BLaER1 treated with 17β-estradiol and CSF1 and Interleukin-3, amounts not matched to agents 10 nM and 100 nM (cell line): ENCODE data around the gene KIF20A.
"Not testable (repeated sequence)": the region's sequence is repeated elsewhere in the genome, so short reads cannot be mapped to it uniquely, and the experiment has no call there.

Experiments used
- H3K27ac ChIP-seq, 11 experiments: shearing (Covaris generic); formaldehyde crosslinking; 2 replicates each; pipeline ENCODE4 v1.8.1; 2022
- H3K27me3 ChIP-seq, 11 experiments: shearing (Covaris generic); formaldehyde crosslinking; 2 replicates each; pipeline ENCODE4 v1.8.1; 2022
- H3K36me3 ChIP-seq, 11 experiments: shearing (Covaris generic); formaldehyde crosslinking; 2 replicates each; pipeline ENCODE4 v1.8.1; 2022
- H3K4me1 ChIP-seq, 10 experiments: shearing (Covaris generic); formaldehyde crosslinking; 2 replicates each; pipeline ENCODE4 v1.8.1; 2022
- H3K4me2 ChIP-seq, 11 experiments: shearing (Covaris generic); formaldehyde crosslinking; 2 replicates each; pipeline ENCODE4 v1.8.1; 2022
- H3K4me3 ChIP-seq, 10 experiments: shearing (Covaris generic); formaldehyde crosslinking; 2 replicates each; pipeline ENCODE4 v1.8.1; 2022
- H3K9ac ChIP-seq, 11 experiments: shearing (Covaris generic); formaldehyde crosslinking; 2 replicates each; pipeline ENCODE4 v1.8.1; 2022
- H3K9me3 ChIP-seq, 11 experiments: shearing (Covaris generic); formaldehyde crosslinking; replicated peaks in 1 of 11; 2 replicates each; pipeline ENCODE4 v1.8.1; 2022
- H4K20me1 ChIP-seq, 11 experiments: shearing (Covaris generic); formaldehyde crosslinking; 2 replicates each; pipeline ENCODE4 v1.8.1; 2022
- Cebpa-rat ChIP-seq, 11 experiments: shearing (Covaris generic); IDR thresholded peaks; 2 replicates each; pipeline ENCODE4 v1.8.1; 2022

Gene KIF20A

GRCh38 chr5:138148811-138149210 is 30.1 kb upstream of the KIF20A start:
- H3K4me2 ChIP-seq, result peak overlapping the region in 4 of 11 experiments; percentile 12 to 57 (median 48); a peak in 7 of 22 replicates
- H3K4me1 ChIP-seq, result peaks cover 0 to 10% (median 5%) of the 10 kb centered on the region in 10 experiments; a peak in 11 of 20 replicates
- peaks cover 0 to 3% (median 2%) of the 10 kb centered on the region in 11 experiments; a peak in 11 of 22 replicates for H3K9me3 ChIP-seq
- no peaks in the 10 kb centered on the region; a peak in 1 of 22 replicates for H4K20me1 ChIP-seq
- H3K27me3 ChIP-seq, result no peaks in the 10 kb centered on the region
- H3K36me3 ChIP-seq, result peaks cover 0 to 2% (median 0%) of the 10 kb centered on the region in 11 experiments; a peak in 1 of 22 replicates
- H3K27ac ChIP-seq, result no peak overlapping the region
- H3K9ac ChIP-seq, result no peak overlapping the region
- H3K4me3 ChIP-seq, result no peak overlapping the region
- no peak for TF ChIP-seq Cebpa-rat (IDR thresholded peaks at IDR 0.05)

- Histone ChIP-seq H3K4me3 (no peak overlapping the region), H3K36me3 (no peaks in the 10 kb centered on the region), H3K27ac (no peak overlapping the region), H3K4me1 (peaks cover 0 to 10% (median 2%) of the 10 kb centered on the region in 10 experiments; a peak in 9 of 20 replicates), H3K9me3 (no peaks in the 10 kb centered on the region), H3K9ac (no peak overlapping the region), H3K4me2 (no peak overlapping the region), H4K20me1 (no peaks in the 10 kb centered on the region; a peak in 1 of 22 replicates), H3K27me3 (no peaks in the 10 kb centered on the region)
- no peak for TF ChIP-seq Cebpa-rat (IDR thresholded peaks at IDR 0.05)
Measured at GRCh38 chr5:138149530-138149929, 29.4 kb upstream of the KIF20A start.

DNA sequence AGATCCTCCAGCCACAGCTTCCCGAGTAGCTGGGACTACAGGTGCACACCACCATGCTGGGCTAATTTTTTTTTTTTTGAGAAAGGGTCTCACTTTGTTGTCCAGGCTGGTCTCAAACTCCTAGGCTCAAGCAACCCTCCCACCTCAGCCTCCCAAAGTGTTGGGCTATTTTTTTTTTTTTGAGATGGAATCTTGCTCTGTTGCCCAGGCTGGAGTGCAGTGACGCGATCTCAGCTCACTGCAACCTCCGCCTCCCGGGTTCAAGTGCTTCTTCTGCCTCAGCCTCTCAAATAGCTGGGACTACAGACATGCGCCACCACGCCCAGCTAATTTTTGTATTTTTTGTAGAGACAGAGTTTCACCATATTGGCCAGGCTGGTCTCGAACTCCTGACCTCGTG is 22.9 kb upstream of the KIF20A start:
- H3K36me3 ChIP-seq, result peaks cover 53 to 58% (median 56%) of the 10 kb centered on the region in 11 experiments

GRCh38 chr5:138157626-138158025 is 21.3 kb upstream of the KIF20A start:
- Histone ChIP-seq H3K4me1 (no peaks in the 10 kb centered on the region), H3K9ac (no peak overlapping the region), H3K4me3 (no peak overlapping the region), H3K27ac (no peak overlapping the region), H3K4me2 (no peak overlapping the region), H3K27me3 (no peaks in the 10 kb centered on the region), H3K9me3 (no peaks in the 10 kb centered on the region), H3K36me3 (peaks cover 69 to 74% (median 72%) of the 10 kb centered on the region in 11 experiments), H4K20me1 (peaks cover 0 to 42% (median 8%) of the 10 kb centered on the region in 11 experiments; a peak in 10 of 22 replicates)
- 0 out of 22 replicates have a peak, but pooled peaks of 1 of the 11 experiments have one; percentile 13 for TF ChIP-seq Cebpa-rat (IDR thresholded peaks at IDR 0.05)

More for the DNA sequence above, 22.9 kb upstream of the KIF20A start:
- H3K27me3 ChIP-seq, H3K9ac ChIP-seq, H3K4me3 ChIP-seq, H3K4me2 ChIP-seq, H3K9me3 ChIP-seq, H3K4me1 ChIP-seq, H3K27ac ChIP-seq: not testable (repeated sequence)
- peaks cover 0 to 29% (median 0%) of the 10 kb centered on the region in 11 experiments; a peak in 10 of 22 replicates for H4K20me1 ChIP-seq

DNA sequence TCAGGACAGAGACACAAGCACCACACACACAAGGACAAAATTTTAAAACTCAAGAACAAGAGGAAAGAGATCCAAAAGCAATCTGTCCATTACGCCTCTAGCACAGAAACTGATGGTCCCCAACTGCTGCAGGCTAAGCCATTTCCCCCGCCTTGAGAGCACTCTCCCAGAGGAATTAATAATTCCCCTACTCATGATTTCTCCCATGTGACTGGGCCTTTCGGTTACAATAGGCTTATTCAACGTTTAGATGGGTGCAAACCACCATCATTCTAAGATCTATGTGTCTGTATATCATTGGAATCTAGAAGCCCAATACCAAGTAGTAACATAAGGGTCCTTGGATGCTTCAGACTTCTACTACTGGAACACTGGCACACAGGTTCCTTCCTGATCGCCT is 19.2 kb upstream of the KIF20A start:
- TF ChIP-seq Cebpa-rat (IDR thresholded peaks at IDR 0.05), result no peak
- H4K20me1 ChIP-seq, result peaks cover 0 to 59% (median 13%) of the 10 kb centered on the region in 11 experiments; a peak in 11 of 22 replicates
- H3K27ac ChIP-seq, result no peak overlapping the region
- H3K4me3 ChIP-seq, result no peak overlapping the region
- H3K4me2 ChIP-seq, result no peak overlapping the region
- H3K9me3 ChIP-seq, result no peaks in the 10 kb centered on the region
- H3K36me3 ChIP-seq, result peaks cover 90 to 94% (median 93%) of the 10 kb centered on the region in 11 experiments
- no peaks in the 10 kb centered on the region for H3K4me1 ChIP-seq
- H3K9ac ChIP-seq, result no peak overlapping the region
- H3K27me3 ChIP-seq, result no peaks in the 10 kb centered on the region

GRCh38 chr5:138160706-138161105 is 18.2 kb upstream of the KIF20A start:
- Histone ChIP-seq H3K9me3 (no peaks in the 10 kb centered on the region), H3K4me3 (no peak overlapping the region), H3K4me1 (no peaks in the 10 kb centered on the region), H4K20me1 (peaks cover 0 to 61% (median 18%) of the 10 kb centered on the region in 11 experiments; a peak in 11 of 22 replicates), H3K27me3 (no peaks in the 10 kb centered on the region), H3K36me3 (peaks cover 98 to 100% (median 100%) of the 10 kb centered on the region in 11 experiments), H3K27ac (no peak overlapping the region), H3K4me2 (no peak overlapping the region), H3K9ac (no peak overlapping the region)
- TF ChIP-seq Cebpa-rat (IDR thresholded peaks at IDR 0.05), result no peak

GRCh38 chr5:138163721-138164120 is 15.2 kb upstream of the KIF20A start:
- no peaks in the 10 kb centered on the region for H3K9me3 ChIP-seq
- H3K9ac ChIP-seq, result no peak overlapping the region
- no peak overlapping the region for H3K4me2 ChIP-seq
- no peaks in the 10 kb centered on the region for H3K27me3 ChIP-seq
- H3K27ac ChIP-seq, result no peak overlapping the region
- H3K4me1 ChIP-seq, result no peaks in the 10 kb centered on the region
- TF ChIP-seq Cebpa-rat (IDR thresholded peaks at IDR 0.05), result no peak
- peaks cover 100% of the 10 kb centered on the region in 11 experiments for H3K36me3 ChIP-seq
- peaks cover 0 to 76% (median 24%) of the 10 kb centered on the region in 11 experiments; a peak in 12 of 22 replicates for H4K20me1 ChIP-seq
- H3K4me3 ChIP-seq, result no peak overlapping the region

DNA sequence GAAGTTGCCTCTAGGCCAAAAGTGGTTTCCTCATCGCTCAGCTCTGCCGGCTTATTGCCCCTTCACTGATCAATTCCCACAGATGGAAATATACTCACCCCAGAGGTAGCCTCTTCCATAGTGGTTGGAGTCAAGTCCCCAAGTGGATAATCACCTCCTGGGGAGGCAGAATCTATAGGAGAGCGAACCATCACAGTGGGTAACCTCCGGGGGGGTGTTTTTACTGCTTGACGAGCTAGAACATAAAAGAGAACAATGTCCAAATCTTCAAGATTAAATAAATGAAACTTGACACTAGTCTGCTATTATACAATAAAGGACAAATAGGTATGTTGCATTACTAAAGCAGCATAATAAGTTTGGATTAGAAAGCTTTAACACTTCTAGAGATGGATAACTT is 9.8 kb upstream of the KIF20A start:
- Histone ChIP-seq H3K4me2 (no peak overlapping the region), H3K4me3 (no peak overlapping the region), H3K27ac (no peak overlapping the region), H3K4me1 (peaks cover 0 to 15% (median 0%) of the 10 kb centered on the region in 10 experiments; a peak in 5 of 20 replicates), H3K9me3 (no peaks in the 10 kb centered on the region), H3K36me3 (peaks cover 100% of the 10 kb centered on the region in 11 experiments), H3K27me3 (no peaks in the 10 kb centered on the region), H4K20me1 (peaks cover 0 to 66% (median 34%) of the 10 kb centered on the region in 11 experiments; a peak in 15 of 22 replicates), H3K9ac (no peak overlapping the region)
- no peak for TF ChIP-seq Cebpa-rat (IDR thresholded peaks at IDR 0.05)

DNA sequence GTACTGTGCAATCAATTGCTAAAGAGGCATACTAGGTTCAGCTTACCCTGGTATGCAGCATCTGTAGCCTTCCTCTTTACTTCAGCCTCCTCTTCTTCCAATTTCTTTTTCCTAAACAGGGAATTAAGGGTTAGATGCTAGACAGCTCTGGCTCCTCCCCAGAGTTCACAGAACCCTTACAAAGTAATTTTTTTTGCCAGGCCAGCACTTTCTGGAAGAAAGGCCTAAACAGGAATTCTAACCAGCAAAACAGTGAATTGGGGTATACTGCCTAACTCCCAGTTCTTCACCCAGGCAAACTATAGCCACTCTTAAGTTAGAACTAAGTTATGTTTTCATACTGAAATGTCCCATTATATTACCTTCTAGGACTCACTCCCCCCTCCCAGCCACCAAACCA is 8.6 kb upstream of the KIF20A start:
- Histone ChIP-seq H3K4me2 (peak overlapping the region in 2 of 11 experiments; percentile 18 to 34; a peak in 3 of 22 replicates), H3K27ac (peak overlapping the region in 1 of 11 experiments; percentile 10; a peak in 1 of 22 replicates), H3K4me3 (no peak overlapping the region), H3K9ac (peak overlapping the region in 2 of 11 experiments; percentile 52 to 58; a peak in 3 of 22 replicates), H3K27me3 (no peaks in the 10 kb centered on the region), H3K36me3 (peaks cover 98 to 100% (median 100%) of the 10 kb centered on the region in 11 experiments), H4K20me1 (peaks cover 0 to 77% (median 33%) of the 10 kb centered on the region in 11 experiments; a peak in 15 of 22 replicates), H3K9me3 (no peaks in the 10 kb centered on the region), H3K4me1 (peaks cover 0 to 15% (median 0%) of the 10 kb centered on the region in 10 experiments; a peak in 6 of 20 replicates)
- TF ChIP-seq Cebpa-rat (IDR thresholded peaks at IDR 0.05), result no peak
